Measurements from ENCODE around the gene ACVR1B. TPM values are rescaled to one million over a fixed set of nuclear protein-coding genes. Genes with fewer than 3 reads are reported as not detected.

Gene ACVR1B
- total and polyA plus RNA-seq, 9 of the 15 experiments (the other 6 are each of a cell fraction or from before 2014, with no cell fraction given), result 0.97 to 15.1 (median 6.8) TPM

DNA sequence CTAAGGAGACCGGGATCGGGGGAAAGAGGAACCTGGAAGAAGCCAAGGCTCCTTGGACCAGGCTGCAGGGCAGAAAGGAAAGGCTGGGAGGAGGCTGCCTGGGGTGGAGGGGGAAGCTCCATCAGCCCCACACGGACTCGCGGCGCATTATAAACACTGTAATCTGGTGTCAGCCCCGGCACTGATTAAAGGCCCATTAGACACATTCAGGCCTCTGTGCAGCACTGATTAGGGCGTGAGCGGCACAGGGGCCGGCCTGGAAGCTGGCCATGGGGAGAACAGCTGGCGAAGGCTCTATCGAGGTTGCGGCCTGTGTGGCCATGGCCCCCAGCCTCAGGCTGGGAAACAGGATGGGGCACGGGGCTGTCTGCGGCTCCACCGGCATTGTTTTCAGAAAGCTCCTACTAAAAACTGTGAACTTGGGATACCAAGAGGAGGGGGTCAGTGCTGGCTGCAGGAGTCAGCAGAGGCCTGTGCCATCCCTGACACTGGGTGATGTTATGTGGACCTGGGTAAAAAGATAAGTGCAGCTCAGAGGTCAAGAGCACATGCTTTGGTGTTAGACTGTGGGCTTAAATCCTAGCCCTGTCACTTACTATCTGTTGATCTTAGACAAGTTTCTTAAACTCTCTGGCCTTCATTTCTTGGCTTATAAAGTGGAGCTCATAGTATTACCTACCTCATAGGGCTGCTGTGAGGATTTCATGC lies 33.6 kb upstream of the ACVR1B start:
- Histone ChIP-seq H3K27ac (ENCODE audit: extremely low read depth, low read depth, low read length) (no peak overlapping the region), H3K4me1 (replicated peaks in 1 of 2; ENCODE audit: control insufficient read depth in 2 of 2, insufficient read depth in 2 of 2, low read length in 2 of 2) (peaks cover 21 to 41% of the 10 kb centered on the region in 2 experiments), H3K9me3 (replicated peaks; ENCODE audit: control insufficient read depth, insufficient read depth, low read depth, low read length) (no peaks in the 10 kb centered on the region), H3K27me3 (ENCODE audit: control insufficient read depth in 2 of 2, insufficient read depth in 2 of 2, low read length in 2 of 2) (no peaks in the 10 kb centered on the region; a peak in 1 of 5 replicates), H2AFZ (ENCODE audit: low read depth, low read length) (no peak overlapping the region), H3K79me2 (ENCODE audit: control insufficient read depth, insufficient read depth, low read length) (no peaks in the 10 kb centered on the region), H3K4me2 (ENCODE audit: insufficient read depth, low read length) (peak overlapping the region; percentile 1; the same call in 1 of the 2 replicates), H3K36me3 (ENCODE audit: control insufficient read depth, insufficient read depth, low read length) (no peaks in the 10 kb centered on the region), H3K9me1 (ENCODE audit: control insufficient read depth, insufficient read depth, low read length) (no peaks in the 10 kb centered on the region), H3K4me3 (no peak overlapping the region), H4K20me1 (replicated peaks; ENCODE audit: control insufficient read depth, insufficient read depth, low read length) (peaks cover 10% of the 10 kb centered on the region), H3K9ac (ENCODE audit: insufficient read depth in 1 of 2, low read depth in 2 of 2, low read length in 2 of 2) (peak overlapping the region in 1 of 2 experiments; percentile 60; a peak in 2 of 4 replicates)
- in situ Hi-C loops (cut with MboI) (no loop called here), intact Hi-C loops (cut with micrococcal nuclease) (no loop called here)
- FAIRE-seq, result peak; percentile 76
- peak; percentile 80 for ATAC-seq
- ChIA-PET CTCF (ENCODE audit: low intra/inter-chr PET ratio) (no interaction called here), POLR2A (interaction anchor here (0.5 to 2.1 kb wide), 5 partner anchors 9 to 699 kb away, joined by 3 to 9 read pairs (median 4); no protein-coding TSS in a partner anchor)
- no TSS peak for BruUV-seq (replicated peaks)
- WGBS (ENCODE audit: insufficient coverage, low coverage, missing lambda C conversion rate), result under 1% methylated on average over 16 of the region's 16 CpGs
- DNase-seq (ENCODE audit: extremely low read depth in 1 of 4, low spot score in 3 of 4), result peak in 2 of 4 experiments; percentile 65 to 82
- TF ChIP-seq ZNF212 (CRISPR knock-in tag; IDR thresholded peaks at IDR 0.05) (no peak), GTF2F1 (IDR thresholded peaks at IDR 0.05; ENCODE audit: low read depth, low read length) (no peak), NEUROD1 (IDR thresholded peaks at IDR 0.05; ENCODE audit: borderline replicate concordance, low read depth, low read length, partially characterized antibody) (no peak), SMAD4 (CRISPR knock-in tag; conservative IDR thresholded peaks at IDR 0.05) (peak; percentile 90), BMI1 (IDR thresholded peaks at IDR 0.05; ENCODE audit: low read length) (no peak), U2AF2 (optimal IDR thresholded peaks at IDR 0.05; ENCODE audit: low read depth, low read length) (no peak), ZEB2 (IDR thresholded peaks at IDR 0.05) (peak; percentile 21; the same call in 1 of the 2 replicates), GABPA (tag; conservative IDR thresholded peaks at IDR 0.05; ENCODE audit: low read depth) (no peak), ZNF316 (IDR thresholded peaks at IDR 0.05) (no peak), MCM3 (IDR thresholded peaks at IDR 0.05) (no peak), ZNF23 (CRISPR knock-in tag; IDR thresholded peaks at IDR 0.05) (no peak), TARDBP (IDR thresholded peaks at IDR 0.05) (peak; percentile 87; the same call in 1 of the 2 replicates), ZNF217 (CRISPR knock-in tag; IDR thresholded peaks at IDR 0.05) (no peak), KAT2B (IDR thresholded peaks at IDR 0.05; ENCODE audit: low read depth, low read length) (no peak), LEF1 (IDR thresholded peaks at IDR 0.05) (0 out of 2 replicates have a peak, but pooled peaks have one; percentile 51), GATA2 (CRISPR knock-in tag; IDR thresholded peaks at IDR 0.05) (peak; percentile 62; the same call in 1 of the 2 replicates), MCM5 (IDR thresholded peaks at IDR 0.05; ENCODE audit: low read depth) (no peak), ZNF778 (CRISPR knock-in tag; IDR thresholded peaks at IDR 0.05) (no peak), PRMT5 (CRISPR knock-in tag; IDR thresholded peaks at IDR 0.05) (no peak)
- TF ChIP-seq, protein P1, sequence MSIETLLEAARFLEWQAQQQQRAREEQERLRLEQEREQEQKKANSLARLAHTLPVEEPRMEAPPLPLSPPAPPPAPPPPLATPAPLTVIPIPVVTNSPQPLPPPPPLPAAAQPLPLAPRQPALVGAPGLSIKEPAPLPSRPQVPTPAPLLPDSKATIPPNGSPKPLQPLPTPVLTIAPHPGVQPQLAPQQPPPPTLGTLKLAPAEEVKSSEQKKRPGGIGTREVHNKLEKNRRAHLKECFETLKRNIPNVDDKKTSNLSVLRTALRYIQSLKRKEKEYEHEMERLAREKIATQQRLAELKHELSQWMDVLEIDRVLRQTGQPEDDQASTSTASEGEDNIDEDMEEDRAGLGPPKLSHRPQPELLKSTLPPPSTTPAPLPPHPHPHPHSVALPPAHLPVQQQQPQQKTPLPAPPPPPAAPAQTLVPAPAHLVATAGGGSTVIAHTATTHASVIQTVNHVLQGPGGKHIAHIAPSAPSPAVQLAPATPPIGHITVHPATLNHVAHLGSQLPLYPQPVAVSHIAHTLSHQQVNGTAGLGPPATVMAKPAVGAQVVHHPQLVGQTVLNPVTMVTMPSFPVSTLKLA (conservative IDR thresholded peaks at IDR 0.05), result peak in 1 of 2 experiments; percentile 59; a peak in 2 of 4 replicates
- TF ChIP-seq, protein P2, sequence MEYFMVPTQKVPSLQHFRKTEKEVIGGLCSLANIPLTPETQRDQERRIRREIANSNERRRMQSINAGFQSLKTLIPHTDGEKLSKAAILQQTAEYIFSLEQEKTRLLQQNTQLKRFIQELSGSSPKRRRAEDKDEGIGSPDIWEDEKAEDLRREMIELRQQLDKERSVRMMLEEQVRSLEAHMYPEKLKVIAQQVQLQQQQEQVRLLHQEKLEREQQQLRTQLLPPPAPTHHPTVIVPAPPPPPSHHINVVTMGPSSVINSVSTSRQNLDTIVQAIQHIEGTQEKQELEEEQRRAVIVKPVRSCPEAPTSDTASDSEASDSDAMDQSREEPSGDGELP (CRISPR knock-in tag; IDR thresholded peaks at IDR 0.05; ENCODE audit: borderline replicate concordance), result peak; percentile 97
- TF ChIP-seq, protein P3, sequence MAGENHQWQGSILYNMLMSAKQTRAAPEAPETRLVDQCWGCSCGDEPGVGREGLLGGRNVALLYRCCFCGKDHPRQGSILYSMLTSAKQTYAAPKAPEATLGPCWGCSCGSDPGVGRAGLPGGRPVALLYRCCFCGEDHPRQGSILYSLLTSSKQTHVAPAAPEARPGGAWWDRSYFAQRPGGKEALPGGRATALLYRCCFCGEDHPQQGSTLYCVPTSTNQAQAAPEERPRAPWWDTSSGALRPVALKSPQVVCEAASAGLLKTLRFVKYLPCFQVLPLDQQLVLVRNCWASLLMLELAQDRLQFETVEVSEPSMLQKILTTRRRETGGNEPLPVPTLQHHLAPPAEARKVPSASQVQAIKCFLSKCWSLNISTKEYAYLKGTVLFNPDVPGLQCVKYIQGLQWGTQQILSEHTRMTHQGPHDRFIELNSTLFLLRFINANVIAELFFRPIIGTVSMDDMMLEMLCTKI (IDR thresholded peaks at IDR 0.05; ENCODE audit: partially characterized antibody), result no peak
